WERI-Rb-1 (cell line): Measurements from ENCODE around the gene UGT1A1.

ENCODE experiments used
- DNase-seq: peaks from one replicate; pipeline ENCODE4 v3.0.0-alpha.2; 2020
- H3K27ac ChIP-seq: fragments of 250-450 bp; sonication (Bioruptor Pico); 2 replicates; pipeline ENCODE4 v1.5.1; 2020; ENCODE audit warnings: mild to moderate bottlenecking, moderate library complexity
- H3K27me3 ChIP-seq: fragments of 250-450 bp; sonication (Bioruptor Pico); 2 replicates; pipeline ENCODE4 v1.5.1; 2021; ENCODE audit warnings: mild to moderate bottlenecking, low read depth, moderate library complexity; ENCODE audit not compliant: insufficient read depth, severe bottlenecking
- H3K36me3 ChIP-seq: fragments of 250-450 bp; sonication (Bioruptor Pico); 2 replicates; pipeline ENCODE4 v1.5.1; 2020; ENCODE audit warnings: mild to moderate bottlenecking, moderate library complexity
- H3K4me3 ChIP-seq: 2 replicates; pipeline ENCODE4 v1.5.1; 2011; ENCODE audit warnings: low read depth, mild to moderate bottlenecking, control low read depth, low read length
- H3K9me3 ChIP-seq: fragments of 250-450 bp; sonication (Bioruptor Pico); 2 replicates; pipeline ENCODE4 v1.5.1; 2021; ENCODE audit warnings: mild to moderate bottlenecking, moderate library complexity; ENCODE audit not compliant: severe bottlenecking
- TF ChIP-seq, protein P1 (sequence below): IDR thresholded peaks from 2 replicates; pipeline ENCODE4 v1.5.1; 2011; ENCODE audit warnings: low read depth, mild to moderate bottlenecking, control low read depth, inconsistent platforms, low read length

The UGT1A1 gene

DNA sequence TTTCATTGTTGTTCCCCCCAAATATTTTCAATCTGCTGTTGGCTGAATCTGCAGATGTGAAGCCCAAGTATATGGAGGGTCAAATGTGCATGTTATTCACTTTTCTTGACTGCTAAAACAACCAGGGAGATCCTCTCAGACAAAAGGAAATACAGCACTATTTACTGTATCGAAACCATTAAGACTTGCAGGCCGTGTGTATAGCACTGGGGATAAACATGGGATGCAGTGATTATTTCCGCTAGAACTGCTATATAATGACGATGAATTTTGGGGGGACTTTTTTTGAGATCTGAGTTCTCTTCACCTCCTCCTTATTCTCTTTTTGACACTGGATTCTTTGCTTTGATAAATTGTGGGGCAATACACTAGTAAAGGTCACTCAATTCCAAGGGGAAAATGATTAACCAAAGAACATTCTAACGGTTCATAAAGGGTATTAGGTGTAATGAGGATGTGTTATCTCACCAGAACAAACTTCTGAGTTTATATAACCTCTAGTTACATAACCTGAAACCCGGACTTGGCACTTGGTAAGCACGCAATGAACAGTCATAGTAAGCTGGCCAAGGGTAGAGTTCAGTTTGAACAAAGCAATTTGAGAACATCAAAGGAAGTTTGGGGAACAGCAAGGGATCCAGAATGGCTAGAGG lies 3.5 kb upstream of the UGT1A1 start:
- H3K36me3 ChIP-seq: no peaks in the 10 kb centered on the region
- DNase-seq: no peak
- peaks cover 8% of the 10 kb centered on the region for H3K9me3 ChIP-seq
- TF ChIP-seq, protein P1, sequence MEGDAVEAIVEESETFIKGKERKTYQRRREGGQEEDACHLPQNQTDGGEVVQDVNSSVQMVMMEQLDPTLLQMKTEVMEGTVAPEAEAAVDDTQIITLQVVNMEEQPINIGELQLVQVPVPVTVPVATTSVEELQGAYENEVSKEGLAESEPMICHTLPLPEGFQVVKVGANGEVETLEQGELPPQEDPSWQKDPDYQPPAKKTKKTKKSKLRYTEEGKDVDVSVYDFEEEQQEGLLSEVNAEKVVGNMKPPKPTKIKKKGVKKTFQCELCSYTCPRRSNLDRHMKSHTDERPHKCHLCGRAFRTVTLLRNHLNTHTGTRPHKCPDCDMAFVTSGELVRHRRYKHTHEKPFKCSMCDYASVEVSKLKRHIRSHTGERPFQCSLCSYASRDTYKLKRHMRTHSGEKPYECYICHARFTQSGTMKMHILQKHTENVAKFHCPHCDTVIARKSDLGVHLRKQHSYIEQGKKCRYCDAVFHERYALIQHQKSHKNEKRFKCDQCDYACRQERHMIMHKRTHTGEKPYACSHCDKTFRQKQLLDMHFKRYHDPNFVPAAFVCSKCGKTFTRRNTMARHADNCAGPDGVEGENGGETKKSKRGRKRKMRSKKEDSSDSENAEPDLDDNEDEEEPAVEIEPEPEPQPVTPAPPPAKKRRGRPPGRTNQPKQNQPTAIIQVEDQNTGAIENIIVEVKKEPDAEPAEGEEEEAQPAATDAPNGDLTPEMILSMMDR: no peak
- no peak overlapping the region for H3K27ac ChIP-seq
- no peaks in the 10 kb centered on the region for H3K27me3 ChIP-seq
- no peak overlapping the region for H3K4me3 ChIP-seq

DNA sequence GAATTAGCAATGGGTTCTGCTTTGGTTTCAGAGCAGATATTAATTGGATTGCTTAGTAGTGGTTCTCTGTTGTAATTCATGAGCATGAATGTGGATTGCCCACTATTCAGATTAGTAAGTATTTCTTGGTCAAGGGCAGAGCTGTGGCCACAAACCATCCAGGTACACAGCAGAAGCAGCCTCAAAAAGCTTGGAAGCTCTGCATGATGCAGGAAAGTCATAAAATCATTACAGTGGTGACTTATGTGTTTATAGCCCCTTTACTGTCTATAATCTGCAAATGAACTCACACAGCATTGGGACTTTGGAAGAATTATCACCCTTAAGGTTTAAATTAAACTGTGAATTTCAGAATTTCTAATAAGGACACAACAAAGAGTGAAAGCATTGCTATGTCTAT lies 1.9 kb upstream of the UGT1A1 start:
- Histone ChIP-seq H3K27ac (no peak overlapping the region), H3K27me3 (no peaks in the 10 kb centered on the region), H3K4me3 (no peak overlapping the region), H3K36me3 (no peaks in the 10 kb centered on the region), H3K9me3 (no peaks in the 10 kb centered on the region)
- no peak for DNase-seq
- TF ChIP-seq, protein P1: no peak

DNA sequence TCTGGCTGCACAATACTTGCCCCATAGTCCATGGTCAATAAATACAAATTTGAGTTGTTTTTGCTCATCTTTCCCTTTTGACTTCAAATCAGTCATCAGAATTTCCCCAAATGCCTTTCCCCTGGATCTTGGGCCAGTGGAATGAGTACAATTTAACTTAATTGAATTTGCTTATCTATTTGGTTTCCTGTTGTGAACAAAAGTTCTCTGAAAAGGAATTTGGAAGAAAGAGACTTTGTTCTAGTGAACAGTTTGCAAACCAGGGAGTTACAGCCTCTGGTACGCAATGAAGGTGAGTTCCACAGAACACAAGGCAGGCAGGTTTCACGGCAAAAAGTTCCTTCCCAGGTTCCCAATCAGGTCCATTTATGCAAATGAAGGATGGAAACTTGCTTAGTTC lies 1.2 kb upstream of the UGT1A1 start:
- Histone ChIP-seq H3K27ac (no peak overlapping the region), H3K9me3 (no peaks in the 10 kb centered on the region), H3K36me3 (no peaks in the 10 kb centered on the region), H3K27me3 (no peaks in the 10 kb centered on the region), H3K4me3 (no peak overlapping the region)
- TF ChIP-seq, protein P1: no peak
- no peak for DNase-seq

DNA sequence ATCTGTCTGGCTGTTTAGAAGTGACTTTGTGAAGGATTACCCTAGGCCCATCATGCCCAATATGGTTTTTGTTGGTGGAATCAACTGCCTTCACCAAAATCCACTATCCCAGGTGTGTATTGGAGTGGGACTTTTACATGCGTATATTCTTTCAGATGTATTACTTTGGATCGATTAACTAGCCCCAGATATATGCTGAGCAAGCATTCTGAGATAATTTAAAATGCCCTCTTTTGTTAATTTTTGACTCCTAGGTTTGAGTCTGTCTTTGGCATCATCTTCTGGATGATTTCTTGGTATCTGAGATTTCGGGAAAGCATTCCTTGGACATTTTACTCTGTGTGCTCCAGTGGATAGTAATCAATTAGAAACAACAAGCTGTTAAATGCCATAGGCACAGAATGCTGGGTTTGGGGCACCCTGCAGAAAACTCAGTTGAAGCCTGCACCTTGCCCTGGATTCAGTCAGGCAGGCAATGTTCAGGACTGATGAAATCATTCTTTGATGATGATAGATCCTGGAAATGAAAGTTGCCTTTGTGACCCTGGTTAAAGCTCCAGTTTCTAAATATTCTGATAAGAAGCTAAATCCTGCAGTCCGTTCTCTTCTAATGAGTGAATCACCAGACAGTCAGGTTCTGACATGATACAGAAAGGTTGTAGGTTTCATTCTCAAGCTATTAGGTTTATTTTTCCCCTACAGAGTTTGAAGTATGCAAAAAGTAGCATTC lies 1.1 kb downstream of the UGT1A1 start:
- no peak for DNase-seq
- H3K36me3 ChIP-seq: no peaks in the 10 kb centered on the region
- TF ChIP-seq, protein P1: no peak
- no peak overlapping the region for H3K27ac ChIP-seq
- no peaks in the 10 kb centered on the region for H3K27me3 ChIP-seq
- H3K4me3 ChIP-seq: no peak overlapping the region
- H3K9me3 ChIP-seq: no peaks in the 10 kb centered on the region

DNA sequence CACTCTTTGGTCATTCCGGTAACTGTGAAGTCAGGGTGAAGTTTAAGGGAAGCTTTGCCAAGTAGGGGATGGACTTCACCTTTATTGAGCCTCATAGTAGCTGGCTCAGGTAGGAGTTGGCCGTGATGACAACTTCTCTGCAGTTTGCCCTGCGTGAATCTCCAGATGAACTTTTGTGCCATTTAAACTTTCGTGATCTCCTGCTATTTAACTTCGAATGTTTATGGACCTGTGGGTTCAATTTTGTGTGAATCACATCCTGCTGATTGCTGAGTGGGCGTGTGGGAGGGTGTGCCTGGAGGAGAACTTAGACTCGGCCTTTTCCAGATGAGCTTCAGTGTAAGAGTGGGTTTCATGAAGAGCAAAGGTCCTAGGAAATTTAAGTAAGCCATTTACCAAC lies 4.2 kb downstream of the UGT1A1 start:
- no peaks in the 10 kb centered on the region for H3K9me3 ChIP-seq
- no peak overlapping the region for H3K4me3 ChIP-seq
- TF ChIP-seq, protein P1: no peak
- no peak for DNase-seq
- H3K27me3 ChIP-seq: no peaks in the 10 kb centered on the region
- H3K27ac ChIP-seq: no peak overlapping the region
- H3K36me3 ChIP-seq: no peaks in the 10 kb centered on the region

DNA sequence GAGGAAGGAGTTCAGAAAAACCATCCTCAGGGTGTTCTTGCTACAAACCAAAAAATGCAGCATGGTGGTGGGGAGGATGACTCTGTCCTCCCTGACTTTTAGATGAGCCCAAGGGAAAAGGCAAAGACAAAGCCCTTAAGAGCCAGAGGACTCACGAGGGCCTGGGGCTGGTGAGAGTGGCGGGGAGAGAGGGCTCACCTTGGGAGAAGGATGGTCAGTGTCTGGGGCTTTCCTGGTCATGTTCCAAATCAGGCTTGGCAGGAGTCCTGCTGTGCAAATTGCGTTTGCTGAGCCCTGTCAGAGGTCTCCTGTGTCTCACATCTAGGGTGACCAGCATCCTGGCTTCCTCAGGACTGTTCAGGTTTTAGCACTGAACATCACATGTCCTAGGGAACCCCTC lies 4.7 kb downstream of the UGT1A1 start:
- Histone ChIP-seq H3K27me3 (no peaks in the 10 kb centered on the region), H3K27ac (no peak overlapping the region), H3K4me3 (no peak overlapping the region), H3K36me3 (no peaks in the 10 kb centered on the region), H3K9me3 (no peaks in the 10 kb centered on the region)
- DNase-seq: no peak
- TF ChIP-seq, protein P1: no peak
